ENCODE data around the gene LRRC2.

DNA sequence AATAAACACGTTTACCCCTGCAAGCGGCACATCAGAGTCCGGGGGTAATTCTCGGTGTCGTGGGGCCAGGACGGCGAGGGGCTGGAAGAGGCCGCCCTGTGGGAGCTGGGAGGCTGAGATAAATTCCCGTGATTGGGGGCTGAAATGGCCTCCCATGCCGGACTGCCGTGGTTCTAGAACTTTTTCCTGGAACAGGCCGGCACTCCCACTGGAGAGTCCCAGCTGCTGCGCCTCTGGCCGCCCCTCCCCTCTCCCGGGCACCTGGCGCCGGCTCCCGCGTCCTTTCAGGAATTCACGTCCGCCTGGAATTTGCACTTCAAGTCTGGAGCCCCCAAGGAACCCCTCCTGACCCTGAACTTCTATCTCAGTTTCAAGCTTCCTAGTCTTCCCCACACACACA, 10.8 kb upstream of the LRRC2 start:
- TF ChIP-seq, protein P1, sequence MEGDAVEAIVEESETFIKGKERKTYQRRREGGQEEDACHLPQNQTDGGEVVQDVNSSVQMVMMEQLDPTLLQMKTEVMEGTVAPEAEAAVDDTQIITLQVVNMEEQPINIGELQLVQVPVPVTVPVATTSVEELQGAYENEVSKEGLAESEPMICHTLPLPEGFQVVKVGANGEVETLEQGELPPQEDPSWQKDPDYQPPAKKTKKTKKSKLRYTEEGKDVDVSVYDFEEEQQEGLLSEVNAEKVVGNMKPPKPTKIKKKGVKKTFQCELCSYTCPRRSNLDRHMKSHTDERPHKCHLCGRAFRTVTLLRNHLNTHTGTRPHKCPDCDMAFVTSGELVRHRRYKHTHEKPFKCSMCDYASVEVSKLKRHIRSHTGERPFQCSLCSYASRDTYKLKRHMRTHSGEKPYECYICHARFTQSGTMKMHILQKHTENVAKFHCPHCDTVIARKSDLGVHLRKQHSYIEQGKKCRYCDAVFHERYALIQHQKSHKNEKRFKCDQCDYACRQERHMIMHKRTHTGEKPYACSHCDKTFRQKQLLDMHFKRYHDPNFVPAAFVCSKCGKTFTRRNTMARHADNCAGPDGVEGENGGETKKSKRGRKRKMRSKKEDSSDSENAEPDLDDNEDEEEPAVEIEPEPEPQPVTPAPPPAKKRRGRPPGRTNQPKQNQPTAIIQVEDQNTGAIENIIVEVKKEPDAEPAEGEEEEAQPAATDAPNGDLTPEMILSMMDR (IDR thresholded peaks at IDR 0.05; ENCODE audit: borderline replicate concordance, extremely low read depth, low read length, poor library complexity, severe bottlenecking), result no peak
- TF ChIP-seq EZH2 (IDR thresholded peaks at IDR 0.05; ENCODE audit: borderline replicate concordance, low read depth, low read length, severe bottlenecking), result no peak

Measured in DND-41 (cell line).